Activated CD4-positive, alpha-beta T cell treated with anti-CD3 and anti-CD28 coated beads, Interleukin-10, Interleukin-2, amounts not matched to agents 100 ng/mL and 50 ng/mL, durations not matched to agents 16 hours and 8 hours (primary cell): ENCODE results near the gene RNF212.
A peak's percentile ranks its signal among the peaks of the same experiment; 100 is the strongest.

Experiments used
- DNase-seq: peaks from one replicate; pipeline ENCODE4 v3.0.0-alpha.2; 2020

RNF212 gene

GRCh38 chr4:1087371-1087770, 26.0 kb downstream of the RNF212 start:
- DNase-seq, result no peak

- no peak for DNase-seq
These were observed 27.4 kb downstream of the RNF212 start for GRCh38 chr4:1086011-1086410.

GRCh38 chr4:1085404-1085799, 28.0 kb downstream of the RNF212 start:
- no peak for DNase-seq

GRCh38 chr4:1084796-1085403, 28.5 kb downstream of the RNF212 start:
- DNase-seq, result no peak

GRCh38 chr4:1084394-1084793, 29.0 kb downstream of the RNF212 start:
- DNase-seq, result no peak

GRCh38 chr4:1082215-1083182, 30.9 kb downstream of the RNF212 start:
- peak; percentile 36 for DNase-seq

GRCh38 chr4:1081689-1082040, 31.7 kb downstream of the RNF212 start:
- peak; percentile 19 for DNase-seq

GRCh38 chr4:1080961-1081688, 32.2 kb downstream of the RNF212 start:
- peak; percentile 20 for DNase-seq

GRCh38 chr4:1080432-1080831, 32.9 kb downstream of the RNF212 start:
- DNase-seq, result no peak

GRCh38 chr4:1079711-1080265, 33.6 kb downstream of the RNF212 start:
- no peak for DNase-seq

GRCh38 chr4:1078490-1078889, 34.9 kb downstream of the RNF212 start:
- no peak for DNase-seq

GRCh38 chr4:1077711-1078477, 35.5 kb downstream of the RNF212 start:
- DNase-seq, result no peak

- no peak for DNase-seq
These were observed 37.3 kb downstream of the RNF212 start for GRCh38 chr4:1075809-1076699.

GRCh38 chr4:1075225-1075624, 38.1 kb downstream of the RNF212 start:
- DNase-seq, result no peak

GRCh38 chr4:1074077-1074476, 39.3 kb downstream of the RNF212 start:
- no peak for DNase-seq

- DNase-seq, result peak; percentile 63
These were observed 40.4 kb downstream of the RNF212 start for GRCh38 chr4:1072830-1073446.

GRCh38 chr4:1069394-1069793, 44.0 kb downstream of the RNF212 start:
- no peak for DNase-seq

GRCh38 chr4:1065732-1066131, 47.6 kb downstream of the RNF212 start:
- DNase-seq, result no peak

GRCh38 chr4:1062419-1062818, 50.9 kb downstream of the RNF212 start:
- DNase-seq, result no peak

GRCh38 chr4:1061760-1062159, 51.6 kb downstream of the RNF212 start:
- DNase-seq, result no peak
